Measurements from ENCODE around the gene ABR. TPM values are rescaled to one million over a fixed set of nuclear protein-coding genes. Genes with fewer than 3 reads are reported as not detected.
A peak's percentile ranks its signal among the peaks of the same experiment; 100 is the strongest.

ABR gene
- total and polyA plus RNA-seq, 4 donors, result 2.7 to 12.9 (median 6.8) TPM

DNA sequence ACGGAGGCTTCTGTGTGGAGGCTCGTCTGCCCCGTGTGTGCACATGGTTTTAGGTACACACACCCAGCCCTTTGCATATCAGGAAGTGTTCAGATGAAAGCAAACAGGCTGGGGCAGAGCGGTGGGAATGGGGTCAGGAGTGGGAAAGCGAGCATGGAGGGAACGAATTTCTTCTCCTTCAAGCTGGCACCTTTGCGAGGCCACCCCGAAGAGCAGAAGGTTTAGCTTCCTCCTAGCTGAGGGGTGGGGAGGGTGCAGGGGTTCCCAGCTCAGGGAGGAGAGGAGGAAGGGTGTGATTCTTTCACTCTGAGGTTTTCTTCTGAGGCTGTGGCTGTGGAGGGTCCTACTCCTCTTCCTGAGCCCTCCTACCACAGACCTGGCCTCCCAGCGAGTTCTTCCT lies 83.6 kb downstream of the ABR start:
- no peaks in the 10 kb centered on the region for H3K9me3 ChIP-seq (ENCODE audit: control insufficient read depth in 4 of 4, low read length in 3 of 4)
- no peak overlapping the region for H3K4me3 ChIP-seq (ENCODE audit: low read depth in 1 of 3, low read length in 3 of 3)
- no peak for DNase-seq (ENCODE audit: low spot score)
- H3K27ac ChIP-seq (ENCODE audit: low read depth in 1 of 2, low read length in 2 of 2), result peak overlapping the region in 1 of 2 donors; percentile 51
- no peaks in the 10 kb centered on the region for H3K27me3 ChIP-seq (ENCODE audit: control insufficient read depth in 4 of 4, insufficient read depth in 4 of 4, low read length in 3 of 4)
- no peaks in the 10 kb centered on the region for H3K36me3 ChIP-seq (ENCODE audit: control insufficient read depth in 4 of 4, insufficient read depth in 3 of 4, low read depth in 1 of 4, low read length in 3 of 4)
- no peaks in the 10 kb centered on the region for H3K4me1 ChIP-seq (ENCODE audit: control insufficient read depth in 4 of 4, insufficient read depth in 4 of 4, low read length in 3 of 4)
- TF ChIP-seq, protein P1, sequence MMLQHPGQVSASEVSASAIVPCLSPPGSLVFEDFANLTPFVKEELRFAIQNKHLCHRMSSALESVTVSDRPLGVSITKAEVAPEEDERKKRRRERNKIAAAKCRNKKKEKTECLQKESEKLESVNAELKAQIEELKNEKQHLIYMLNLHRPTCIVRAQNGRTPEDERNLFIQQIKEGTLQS (IDR thresholded peaks at IDR 0.05), result no peak
- TF ChIP-seq RAD21 (IDR thresholded peaks at IDR 0.05) (no peak), ZBTB33 (IDR thresholded peaks at IDR 0.05) (no peak)
- WGBS, result 34% methylated on average over 9 of the region's 9 CpGs
- no peak overlapping the region for H3K9ac ChIP-seq (ENCODE audit: low read depth in 1 of 2, low read length in 2 of 2)

DNA sequence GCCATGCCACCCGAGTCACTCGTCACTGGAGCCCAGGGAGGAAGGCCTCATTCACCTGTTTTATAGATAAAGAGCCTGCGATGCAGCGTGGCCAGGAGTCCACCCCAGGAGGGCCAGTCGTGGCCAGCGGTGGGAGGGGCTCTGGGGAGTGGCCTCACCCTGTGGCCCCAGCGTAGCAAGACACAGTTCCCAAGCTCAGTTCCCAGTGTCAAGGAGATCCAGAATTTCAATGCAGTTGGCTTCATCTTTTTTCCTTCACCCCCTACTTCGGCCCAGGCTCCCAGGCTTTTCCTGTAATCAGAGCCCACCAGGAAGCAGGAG lies 84.0 kb downstream of the ABR start:
- WGBS, result 68% methylated on average over 8 of the region's 8 CpGs
- TF ChIP-seq FOXA1 (IDR thresholded peaks at IDR 0.05), result no peak
- TF ChIP-seq RAD21 (IDR thresholded peaks at IDR 0.05), result no peak
- no peak for TF ChIP-seq GABPA (IDR thresholded peaks at IDR 0.05 in 1 of 2, conservative IDR thresholded peaks at IDR 0.05 in 1 of 2)
- TF ChIP-seq RXRA (IDR thresholded peaks at IDR 0.05), result no peak
- TF ChIP-seq, protein P1 (IDR thresholded peaks at IDR 0.05), result no peak
- TF ChIP-seq YY1 (IDR thresholded peaks at IDR 0.05), result no peak
- no peak for TF ChIP-seq FOXA2 (IDR thresholded peaks at IDR 0.05)
- no peak for TF ChIP-seq CTCF (IDR thresholded peaks at IDR 0.05; ENCODE audit: low read depth, low read length, missing input control)
- TF ChIP-seq HNF4A (conservative IDR thresholded peaks at IDR 0.05), result no peak
- Histone ChIP-seq H3K9me3 (ENCODE audit: control insufficient read depth in 4 of 4, low read length in 3 of 4) (no peaks in the 10 kb centered on the region), H3K27me3 (ENCODE audit: control insufficient read depth in 4 of 4, insufficient read depth in 4 of 4, low read length in 3 of 4) (no peaks in the 10 kb centered on the region), H3K4me3 (ENCODE audit: low read depth in 1 of 3, low read length in 3 of 3) (no peak overlapping the region), H3K36me3 (ENCODE audit: control insufficient read depth in 4 of 4, insufficient read depth in 3 of 4, low read depth in 1 of 4, low read length in 3 of 4) (no peaks in the 10 kb centered on the region), H3K4me1 (ENCODE audit: control insufficient read depth in 4 of 4, insufficient read depth in 4 of 4, low read length in 3 of 4) (no peaks in the 10 kb centered on the region), H3K27ac (ENCODE audit: low read depth in 1 of 2, low read length in 2 of 2) (peak overlapping the region; percentile 51), H3K9ac (ENCODE audit: low read depth in 1 of 2, low read length in 2 of 2) (no peak overlapping the region)
- DNase-seq (ENCODE audit: low spot score), result no peak

DNA sequence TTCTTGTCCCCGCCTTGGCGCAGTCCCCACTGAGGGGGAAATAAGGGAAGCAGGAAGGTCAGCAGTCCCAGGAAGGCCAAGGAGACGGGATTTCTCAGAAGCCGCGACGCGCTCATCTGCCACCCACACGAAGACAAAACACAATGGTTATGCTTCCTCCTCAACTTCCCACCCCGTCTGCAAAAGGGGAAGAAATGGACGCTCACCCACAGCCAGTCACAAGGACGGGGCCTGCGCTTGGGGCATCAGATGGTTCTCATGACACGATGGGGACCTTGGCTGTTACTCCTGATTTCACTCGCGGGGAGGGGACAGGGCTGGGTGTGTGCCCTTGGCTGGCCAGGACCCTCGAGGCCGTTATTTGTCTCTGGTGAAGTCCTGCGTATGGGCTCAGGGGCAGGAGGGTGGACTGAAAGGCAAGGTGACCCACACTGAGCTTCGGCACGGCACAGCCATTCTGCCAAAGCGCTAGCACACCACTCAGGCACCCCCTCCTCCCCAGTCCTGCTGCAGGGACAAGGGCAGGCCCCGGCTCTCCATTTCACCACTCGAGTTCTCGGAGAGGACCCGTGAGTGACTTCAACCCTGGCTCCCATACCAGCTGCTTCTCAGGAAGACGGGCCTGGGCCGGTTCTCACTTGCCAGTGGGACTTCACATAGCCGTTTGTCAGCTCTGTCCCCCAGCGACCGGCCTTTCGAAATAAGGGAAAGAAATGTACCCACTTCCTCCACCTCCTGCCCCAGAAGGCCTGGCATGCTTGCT lies 84.5 kb downstream of the ABR start:
- H3K27ac ChIP-seq (ENCODE audit: low read depth in 1 of 2, low read length in 2 of 2), result peak overlapping the region; percentile 51
- peaks cover 0 to 3% (median 0%) of the 10 kb centered on the region in 4 donors for H3K36me3 ChIP-seq (ENCODE audit: control insufficient read depth in 4 of 4, insufficient read depth in 3 of 4, low read depth in 1 of 4, low read length in 3 of 4)
- no peaks in the 10 kb centered on the region for H3K27me3 ChIP-seq (ENCODE audit: control insufficient read depth in 4 of 4, insufficient read depth in 4 of 4, low read length in 3 of 4)
- 81% methylated on average over 31 of the region's 31 CpGs for WGBS
- no peak overlapping the region for H3K9ac ChIP-seq (ENCODE audit: low read depth in 1 of 2, low read length in 2 of 2)
- H3K4me1 ChIP-seq (ENCODE audit: control insufficient read depth in 4 of 4, insufficient read depth in 4 of 4, low read length in 3 of 4), result no peaks in the 10 kb centered on the region
- no peak overlapping the region for H3K4me3 ChIP-seq (ENCODE audit: low read depth in 1 of 3, low read length in 3 of 3)
- no peaks in the 10 kb centered on the region for H3K9me3 ChIP-seq (ENCODE audit: control insufficient read depth in 4 of 4, low read length in 3 of 4)
- no peak for DNase-seq (ENCODE audit: low spot score)
- TF ChIP-seq MAX (IDR thresholded peaks at IDR 0.05), result no peak
- TF ChIP-seq GABPA (IDR thresholded peaks at IDR 0.05 in 1 of 2, conservative IDR thresholded peaks at IDR 0.05 in 1 of 2), result no peak
- TF ChIP-seq FOXA2 (IDR thresholded peaks at IDR 0.05), result no peak
- no peak for TF ChIP-seq RXRA (IDR thresholded peaks at IDR 0.05)
- TF ChIP-seq CTCF (IDR thresholded peaks at IDR 0.05; ENCODE audit: low read depth, low read length, missing input control), result no peak
- TF ChIP-seq YY1 (IDR thresholded peaks at IDR 0.05), result no peak
- TF ChIP-seq TAF1 (conservative IDR thresholded peaks at IDR 0.05), result no peak
- TF ChIP-seq, protein P1 (IDR thresholded peaks at IDR 0.05), result no peak
- TF ChIP-seq EGR1 (IDR thresholded peaks at IDR 0.05; ENCODE audit: low read depth in 2 of 2), result no peak
- no peak for TF ChIP-seq NR2F2 (IDR thresholded peaks at IDR 0.05)
- TF ChIP-seq ZBTB33 (IDR thresholded peaks at IDR 0.05), result no peak
- no peak for TF ChIP-seq RAD21 (IDR thresholded peaks at IDR 0.05)

All from liver (tissue), 9 donors.